Erythroblast (primary cell): Measurements from ENCODE around the gene NEDD9.

Experiments
- GATA1 ChIP-seq: IDR thresholded peaks from 2 replicates; pipeline ENCODE4 v1.6.1; 2011; ENCODE audit warnings: low read depth, mild to moderate bottlenecking, control low read depth, low read length, moderate library complexity
- POLR2A ChIP-seq: IDR thresholded peaks from 2 replicates; pipeline ENCODE4 v1.6.1; 2011; ENCODE audit warnings: mild to moderate bottlenecking, low read length

DNA sequence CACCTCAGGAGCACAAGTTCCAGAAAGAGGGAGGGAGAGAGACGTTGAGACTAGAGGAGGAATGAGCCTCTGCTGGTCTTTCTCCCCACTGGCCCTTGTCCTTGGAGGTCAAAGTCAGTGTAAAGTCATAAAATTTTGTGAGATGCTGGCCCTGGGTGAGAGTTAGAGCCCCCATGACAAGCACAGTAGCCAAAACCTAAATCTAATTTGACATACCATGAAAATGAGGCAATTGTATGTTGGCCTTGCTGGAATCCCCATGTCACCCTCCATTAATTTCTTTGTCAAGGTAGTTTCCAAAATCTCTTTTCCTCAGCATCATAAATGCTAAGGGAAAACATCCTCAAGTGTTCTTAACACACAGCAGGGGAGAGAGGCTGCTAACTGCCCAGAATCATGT lies 17.6 kb upstream of the NEDD9 start:
- TF ChIP-seq POLR2A (no peak), GATA1 (no peak)
